Measurements from ENCODE around the gene VARS2. TPM values are rescaled to one million over a fixed set of nuclear protein-coding genes. Genes with fewer than 3 reads are reported as not detected.
A peak's percentile ranks its signal among the peaks of the same experiment; 100 is the strongest.

The VARS2 gene
- total and polyA plus RNA-seq, 9 of the 15 experiments (the other 6 are each of a cell fraction or from before 2014, with no cell fraction given): 1.6 to 53.6 (median 29.9) TPM

DNA sequence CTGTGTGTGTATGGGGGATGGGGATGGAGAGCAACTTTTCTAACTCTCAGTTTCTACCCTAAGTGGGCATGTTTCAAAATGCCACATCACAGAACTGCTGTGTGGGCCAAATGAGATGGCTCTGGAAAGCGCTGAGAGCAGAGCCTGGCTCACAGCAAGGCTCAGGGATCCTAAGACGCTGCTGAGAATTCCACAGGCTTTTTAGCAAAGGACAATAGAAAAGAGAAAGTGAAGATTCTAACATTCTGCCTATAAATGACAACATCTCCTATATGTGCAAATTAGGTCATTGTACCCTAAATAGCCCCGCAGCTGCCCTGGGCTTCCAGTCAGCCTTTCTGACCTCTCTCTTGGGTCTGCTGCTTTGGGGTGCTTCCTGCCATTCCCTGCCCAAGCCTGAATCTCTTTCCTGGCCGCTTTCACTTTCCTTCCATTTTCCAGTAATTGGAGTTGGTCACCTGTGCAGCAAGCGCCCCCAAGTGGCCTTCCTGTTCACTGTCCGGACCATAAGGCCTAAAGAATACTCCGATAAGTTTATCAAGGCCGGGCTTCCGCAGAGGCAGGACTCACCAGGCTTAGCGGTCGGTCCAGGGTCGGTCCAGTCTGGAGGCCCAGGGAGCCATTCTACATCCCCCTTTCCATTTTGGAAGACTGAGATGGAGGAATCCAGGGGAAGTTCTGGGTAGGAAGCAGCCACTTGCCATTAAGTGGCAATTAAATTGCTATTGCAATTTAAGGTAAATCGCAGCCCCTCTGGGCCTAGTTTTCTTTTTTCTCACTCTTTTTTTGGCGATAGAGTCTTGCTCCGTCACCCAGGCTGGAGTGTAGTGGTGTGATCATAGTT, 36.4 kb upstream of the VARS2 start (continued):
- TF ChIP-seq ZNF639 (CRISPR knock-in tag; conservative IDR thresholded peaks at IDR 0.05 in 1 of 2, IDR thresholded peaks at IDR 0.05 in 1 of 2) (peak in 1 of 2 experiments; percentile 72; a peak in 1 of 4 replicates), SPI1 (IDR thresholded peaks at IDR 0.05; ENCODE audit: borderline replicate concordance, low read depth, low read length) (peak; percentile 35; the same call in 1 of the 2 replicates), ZNF584 (CRISPR knock-in tag; IDR thresholded peaks at IDR 0.05; ENCODE audit: low read depth) (no peak), MBD2 (IDR thresholded peaks at IDR 0.05; ENCODE audit: borderline replicate concordance, low read depth) (no peak), HCFC1 (IDR thresholded peaks at IDR 0.05; ENCODE audit: low read depth, low read length) (peak; percentile 45), MTA3 (IDR thresholded peaks at IDR 0.05; ENCODE audit: borderline replicate concordance) (0 out of 2 replicates have a peak, but pooled peaks have one; percentile 72), PHF8 (IDR thresholded peaks at IDR 0.05; ENCODE audit: borderline replicate concordance, low read length) (peak; percentile 26; the same call in 1 of the 2 replicates), XRCC5 (IDR thresholded peaks at IDR 0.05; ENCODE audit: low read depth, low read length) (peak; percentile 88), MAX (CRISPR knock-in tag; IDR thresholded peaks at IDR 0.05) (no peak), KAT2B (IDR thresholded peaks at IDR 0.05; ENCODE audit: low read depth, low read length) (no peak), CREM (IDR thresholded peaks at IDR 0.05; ENCODE audit: low read depth) (0 out of 2 replicates have a peak, but pooled peaks have one; percentile 22), CC2D1A (IDR thresholded peaks at IDR 0.05) (peak; percentile 91), MTA1 (IDR thresholded peaks at IDR 0.05; ENCODE audit: borderline replicate concordance) (peak; percentile 61; the same call in 1 of the 2 replicates), NR2F6 (CRISPR knock-in tag; IDR thresholded peaks at IDR 0.05) (no peak), ETV5 (CRISPR knock-in tag; IDR thresholded peaks at IDR 0.05; ENCODE audit: low read depth) (peak; percentile 83), NRF1 (conservative IDR thresholded peaks at IDR 0.05 in 1 of 2, IDR thresholded peaks at IDR 0.05 in 1 of 2) (peak in 1 of 2 experiments; percentile 15; a peak in 1 of 4 replicates), MITF (IDR thresholded peaks at IDR 0.05) (no peak), MEF2D (tag; conservative IDR thresholded peaks at IDR 0.05; ENCODE audit: low read depth) (peak; percentile 70), ZNF175 (CRISPR knock-in tag; IDR thresholded peaks at IDR 0.05; ENCODE audit: low read depth) (peak; percentile 80; the same call in 1 of the 2 replicates), KLF16 (IDR thresholded peaks at IDR 0.05) (peak; percentile 68; the same call in 1 of the 2 replicates), HDAC2 (IDR thresholded peaks at IDR 0.05) (0 out of 2 replicates have a peak, but pooled peaks have one; percentile 29)
- TF ChIP-seq, protein P1, sequence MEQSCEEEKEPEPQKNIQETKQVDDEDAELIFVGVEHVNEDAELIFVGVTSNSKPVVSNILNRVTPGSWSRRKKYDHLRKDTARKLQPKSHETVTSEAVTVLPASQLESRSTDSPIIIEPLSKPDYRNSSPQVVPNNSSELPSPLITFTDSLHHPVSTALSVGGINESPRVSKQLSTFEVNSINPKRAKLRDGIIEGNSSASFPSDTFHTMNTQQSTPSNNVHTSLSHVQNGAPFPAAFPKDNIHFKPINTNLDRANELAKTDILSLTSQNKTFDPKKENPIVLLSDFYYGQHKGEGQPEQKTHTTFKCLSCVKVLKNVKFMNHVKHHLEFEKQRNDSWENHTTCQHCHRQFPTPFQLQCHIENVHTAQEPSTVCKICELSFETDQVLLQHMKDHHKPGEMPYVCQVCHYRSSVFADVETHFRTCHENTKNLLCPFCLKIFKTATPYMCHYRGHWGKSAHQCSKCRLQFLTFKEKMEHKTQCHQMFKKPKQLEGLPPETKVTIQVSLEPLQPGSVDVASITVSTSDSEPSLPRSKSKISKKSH (CRISPR knock-in tag; IDR thresholded peaks at IDR 0.05): no peak

All from K562 (cell line).